K562 (cell line): ENCODE data around the gene NGRN. TPM values are rescaled to one million over a fixed set of nuclear protein-coding genes. Genes with fewer than 3 reads are reported as not detected.

Experiments used
- ATF1 ChIP-seq, 2 experiments: fragments of 450-650 bp in 1 of 2; IDR thresholded peaks; 2 replicates each; pipeline ENCODE4 v1.6.1; 2016; ENCODE audit warnings: missing compliant biosample characterization in 1 of 2, missing genetic modification characterization in 1 of 2
- FOXK1 ChIP-seq: sonication (generic); formaldehyde crosslinking; IDR thresholded peaks from 2 replicates; pipeline ENCODE4 v1.8.0; 2022; ENCODE audit warnings: missing genetic modification reagents, mild to moderate bottlenecking, borderline replicate concordance
- PHF8 ChIP-seq: fragments of 200-600 bp; sonication (generic); IDR thresholded peaks from 2 replicates; pipeline ENCODE4 v1.6.1; 2012; ENCODE audit warnings: mixed run types, mild to moderate bottlenecking, inconsistent platforms, low read length, moderate library complexity, borderline replicate concordance
- TBL1XR1 ChIP-seq, 2 experiments: IDR thresholded peaks; 2 replicates each; pipeline ENCODE4 v1.6.1; 2012; ENCODE audit warnings: improper control_type of control experiment in 2 of 2, low read length in 2 of 2, mild to moderate bottlenecking in 1 of 2
- polyA plus RNA-seq, 8 experiments: library from polyadenylated mRNA; depleted of rRNA in 4 of 8; stranded (reverse) in 5 of 8; unstranded in 3 of 8; fragments of >200 nt; fragmentation: Nextera tagmentation in 2 of 8; fragmentation: Illumina TruSeq in 1 of 8; extraction: Ambion mirVana in 2 of 8; extraction: Trizol in 1 of 8; gene quantifications; 2 replicates each; pipeline versions ENCODE4 v1.2.1 to v1.2.3, GENCODE V29; 2011 to 2014; ENCODE audit warnings: inconsistent platforms in 1 of 8, missing spikeins in 1 of 8
- total RNA-seq, 7 experiments: library from RNA; depleted of rRNA in 6 of 7; stranded (reverse); fragments of >200 nt in 6 of 7; fragmentation: Illumina TruSeq in 2 of 7; extraction: Trizol in 2 of 7; gene quantifications; 2 replicates each; pipeline versions ENCODE4 v1.2.1 to v1.2.3, GENCODE V29; 2011 to 2021; ENCODE audit warnings: low replicate concordance in 1 of 7
- TF ChIP-seq, protein P1 (sequence below): fragments of 450-650 bp; IDR thresholded peaks from 2 replicates; pipeline ENCODE4 v1.6.1; 2016; ENCODE audit warnings: mild to moderate bottlenecking, moderate library complexity
- TF ChIP-seq, protein P2 (sequence below): fragments of 250-450 bp; sonication (Bioruptor Pico); IDR thresholded peaks from 2 replicates; pipeline ENCODE4 v1.8.0; 2021; ENCODE audit warnings: mild to moderate bottlenecking, moderate library complexity
- TF ChIP-seq, protein P3 (sequence below): fragments of 450-650 bp; IDR thresholded peaks from 2 replicates; pipeline ENCODE4 v1.6.1; 2016; ENCODE audit warnings: antibody characterized with exemption

NGRN gene
- total and polyA plus RNA-seq, 9 of the 15 experiments (the other 6 are each of a cell fraction or from before 2014, with no cell fraction given): 14.0 to 73.4 (median 60.0) TPM

DNA sequence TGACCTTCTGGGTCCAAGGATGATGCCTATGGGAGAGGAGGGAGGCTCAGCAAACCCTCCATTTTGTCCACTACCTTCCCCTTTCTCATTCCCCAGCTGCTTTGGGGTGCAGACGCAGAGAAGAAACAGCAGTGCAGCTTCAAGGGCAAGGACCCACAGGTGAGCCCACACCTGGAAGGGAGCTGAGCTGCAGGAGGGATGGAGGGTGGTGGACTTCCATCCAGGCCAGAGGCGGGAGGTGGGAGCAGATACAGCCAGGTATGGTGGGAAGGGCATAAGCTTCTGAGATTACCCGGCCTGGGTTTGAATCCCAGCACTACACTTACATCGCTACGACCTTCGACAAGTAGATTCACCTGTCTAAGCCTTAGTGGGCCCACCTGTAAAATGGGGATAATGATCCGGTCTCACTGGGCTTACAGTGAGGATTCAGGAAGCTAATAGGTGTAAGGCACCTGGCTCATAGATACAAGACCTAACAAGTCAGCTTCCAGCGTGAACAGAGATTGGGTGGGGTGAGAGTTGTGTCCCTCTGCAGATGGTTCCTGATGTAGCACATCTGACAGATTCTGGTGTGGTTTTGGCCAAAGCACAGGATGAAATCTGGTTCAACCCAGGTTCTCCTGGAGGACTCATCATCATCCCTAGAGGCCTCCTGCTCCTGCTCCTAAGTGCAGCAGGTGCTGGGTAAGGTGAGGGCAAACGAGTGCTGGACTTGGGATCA, 47.6 kb upstream of the NGRN start (continued):
- TF ChIP-seq, protein P1, sequence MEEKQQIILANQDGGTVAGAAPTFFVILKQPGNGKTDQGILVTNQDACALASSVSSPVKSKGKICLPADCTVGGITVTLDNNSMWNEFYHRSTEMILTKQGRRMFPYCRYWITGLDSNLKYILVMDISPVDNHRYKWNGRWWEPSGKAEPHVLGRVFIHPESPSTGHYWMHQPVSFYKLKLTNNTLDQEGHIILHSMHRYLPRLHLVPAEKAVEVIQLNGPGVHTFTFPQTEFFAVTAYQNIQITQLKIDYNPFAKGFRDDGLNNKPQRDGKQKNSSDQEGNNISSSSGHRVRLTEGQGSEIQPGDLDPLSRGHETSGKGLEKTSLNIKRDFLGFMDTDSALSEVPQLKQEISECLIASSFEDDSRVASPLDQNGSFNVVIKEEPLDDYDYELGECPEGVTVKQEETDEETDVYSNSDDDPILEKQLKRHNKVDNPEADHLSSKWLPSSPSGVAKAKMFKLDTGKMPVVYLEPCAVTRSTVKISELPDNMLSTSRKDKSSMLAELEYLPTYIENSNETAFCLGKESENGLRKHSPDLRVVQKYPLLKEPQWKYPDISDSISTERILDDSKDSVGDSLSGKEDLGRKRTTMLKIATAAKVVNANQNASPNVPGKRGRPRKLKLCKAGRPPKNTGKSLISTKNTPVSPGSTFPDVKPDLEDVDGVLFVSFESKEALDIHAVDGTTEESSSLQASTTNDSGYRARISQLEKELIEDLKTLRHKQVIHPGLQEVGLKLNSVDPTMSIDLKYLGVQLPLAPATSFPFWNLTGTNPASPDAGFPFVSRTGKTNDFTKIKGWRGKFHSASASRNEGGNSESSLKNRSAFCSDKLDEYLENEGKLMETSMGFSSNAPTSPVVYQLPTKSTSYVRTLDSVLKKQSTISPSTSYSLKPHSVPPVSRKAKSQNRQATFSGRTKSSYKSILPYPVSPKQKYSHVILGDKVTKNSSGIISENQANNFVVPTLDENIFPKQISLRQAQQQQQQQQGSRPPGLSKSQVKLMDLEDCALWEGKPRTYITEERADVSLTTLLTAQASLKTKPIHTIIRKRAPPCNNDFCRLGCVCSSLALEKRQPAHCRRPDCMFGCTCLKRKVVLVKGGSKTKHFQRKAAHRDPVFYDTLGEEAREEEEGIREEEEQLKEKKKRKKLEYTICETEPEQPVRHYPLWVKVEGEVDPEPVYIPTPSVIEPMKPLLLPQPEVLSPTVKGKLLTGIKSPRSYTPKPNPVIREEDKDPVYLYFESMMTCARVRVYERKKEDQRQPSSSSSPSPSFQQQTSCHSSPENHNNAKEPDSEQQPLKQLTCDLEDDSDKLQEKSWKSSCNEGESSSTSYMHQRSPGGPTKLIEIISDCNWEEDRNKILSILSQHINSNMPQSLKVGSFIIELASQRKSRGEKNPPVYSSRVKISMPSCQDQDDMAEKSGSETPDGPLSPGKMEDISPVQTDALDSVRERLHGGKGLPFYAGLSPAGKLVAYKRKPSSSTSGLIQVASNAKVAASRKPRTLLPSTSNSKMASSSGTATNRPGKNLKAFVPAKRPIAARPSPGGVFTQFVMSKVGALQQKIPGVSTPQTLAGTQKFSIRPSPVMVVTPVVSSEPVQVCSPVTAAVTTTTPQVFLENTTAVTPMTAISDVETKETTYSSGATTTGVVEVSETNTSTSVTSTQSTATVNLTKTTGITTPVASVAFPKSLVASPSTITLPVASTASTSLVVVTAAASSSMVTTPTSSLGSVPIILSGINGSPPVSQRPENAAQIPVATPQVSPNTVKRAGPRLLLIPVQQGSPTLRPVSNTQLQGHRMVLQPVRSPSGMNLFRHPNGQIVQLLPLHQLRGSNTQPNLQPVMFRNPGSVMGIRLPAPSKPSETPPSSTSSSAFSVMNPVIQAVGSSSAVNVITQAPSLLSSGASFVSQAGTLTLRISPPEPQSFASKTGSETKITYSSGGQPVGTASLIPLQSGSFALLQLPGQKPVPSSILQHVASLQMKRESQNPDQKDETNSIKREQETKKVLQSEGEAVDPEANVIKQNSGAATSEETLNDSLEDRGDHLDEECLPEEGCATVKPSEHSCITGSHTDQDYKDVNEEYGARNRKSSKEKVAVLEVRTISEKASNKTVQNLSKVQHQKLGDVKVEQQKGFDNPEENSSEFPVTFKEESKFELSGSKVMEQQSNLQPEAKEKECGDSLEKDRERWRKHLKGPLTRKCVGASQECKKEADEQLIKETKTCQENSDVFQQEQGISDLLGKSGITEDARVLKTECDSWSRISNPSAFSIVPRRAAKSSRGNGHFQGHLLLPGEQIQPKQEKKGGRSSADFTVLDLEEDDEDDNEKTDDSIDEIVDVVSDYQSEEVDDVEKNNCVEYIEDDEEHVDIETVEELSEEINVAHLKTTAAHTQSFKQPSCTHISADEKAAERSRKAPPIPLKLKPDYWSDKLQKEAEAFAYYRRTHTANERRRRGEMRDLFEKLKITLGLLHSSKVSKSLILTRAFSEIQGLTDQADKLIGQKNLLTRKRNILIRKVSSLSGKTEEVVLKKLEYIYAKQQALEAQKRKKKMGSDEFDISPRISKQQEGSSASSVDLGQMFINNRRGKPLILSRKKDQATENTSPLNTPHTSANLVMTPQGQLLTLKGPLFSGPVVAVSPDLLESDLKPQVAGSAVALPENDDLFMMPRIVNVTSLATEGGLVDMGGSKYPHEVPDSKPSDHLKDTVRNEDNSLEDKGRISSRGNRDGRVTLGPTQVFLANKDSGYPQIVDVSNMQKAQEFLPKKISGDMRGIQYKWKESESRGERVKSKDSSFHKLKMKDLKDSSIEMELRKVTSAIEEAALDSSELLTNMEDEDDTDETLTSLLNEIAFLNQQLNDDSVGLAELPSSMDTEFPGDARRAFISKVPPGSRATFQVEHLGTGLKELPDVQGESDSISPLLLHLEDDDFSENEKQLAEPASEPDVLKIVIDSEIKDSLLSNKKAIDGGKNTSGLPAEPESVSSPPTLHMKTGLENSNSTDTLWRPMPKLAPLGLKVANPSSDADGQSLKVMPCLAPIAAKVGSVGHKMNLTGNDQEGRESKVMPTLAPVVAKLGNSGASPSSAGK: no peak
- TF ChIP-seq, protein P2, sequence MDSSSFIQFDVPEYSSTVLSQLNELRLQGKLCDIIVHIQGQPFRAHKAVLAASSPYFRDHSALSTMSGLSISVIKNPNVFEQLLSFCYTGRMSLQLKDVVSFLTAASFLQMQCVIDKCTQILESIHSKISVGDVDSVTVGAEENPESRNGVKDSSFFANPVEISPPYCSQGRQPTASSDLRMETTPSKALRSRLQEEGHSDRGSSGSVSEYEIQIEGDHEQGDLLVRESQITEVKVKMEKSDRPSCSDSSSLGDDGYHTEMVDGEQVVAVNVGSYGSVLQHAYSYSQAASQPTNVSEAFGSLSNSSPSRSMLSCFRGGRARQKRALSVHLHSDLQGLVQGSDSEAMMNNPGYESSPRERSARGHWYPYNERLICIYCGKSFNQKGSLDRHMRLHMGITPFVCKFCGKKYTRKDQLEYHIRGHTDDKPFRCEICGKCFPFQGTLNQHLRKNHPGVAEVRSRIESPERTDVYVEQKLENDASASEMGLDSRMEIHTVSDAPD (CRISPR knock-in tag): no peak
- TF ChIP-seq, protein P3, sequence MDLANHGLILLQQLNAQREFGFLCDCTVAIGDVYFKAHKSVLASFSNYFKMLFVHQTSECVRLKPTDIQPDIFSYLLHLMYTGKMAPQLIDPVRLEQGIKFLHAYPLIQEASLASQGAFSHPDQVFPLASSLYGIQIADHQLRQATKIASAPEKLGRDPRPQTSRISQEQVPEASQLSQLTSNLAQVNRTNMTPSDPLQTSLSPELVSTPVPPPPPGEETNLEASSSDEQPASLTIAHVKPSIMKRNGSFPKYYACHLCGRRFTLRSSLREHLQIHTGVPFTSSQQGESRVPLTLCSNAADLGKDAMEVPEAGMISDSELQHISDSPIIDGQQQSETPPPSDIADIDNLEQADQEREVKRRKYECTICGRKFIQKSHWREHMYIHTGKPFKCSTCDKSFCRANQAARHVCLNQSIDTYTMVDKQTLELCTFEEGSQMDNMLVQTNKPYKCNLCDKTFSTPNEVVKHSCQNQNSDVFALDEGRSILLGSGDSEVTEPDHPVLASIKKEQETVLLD: no peak
- TF ChIP-seq PHF8 (no peak), TBL1XR1 (IDR thresholded peaks at IDR 0.05; ENCODE audit: low read length in 2 of 2) (no peak), ATF1 (CRISPR knock-in tag; IDR thresholded peaks at IDR 0.05) (no peak), ATF1 (tag; IDR thresholded peaks at IDR 0.05) (no peak), FOXK1 (CRISPR knock-in tag) (no peak)
